Lower leg skin (tissue), 3 donors: Measurements from ENCODE around the gene HYLS1.

Experiments used
- CTCF ChIP-seq, 3 donors: fragments of 450-650 bp; IDR thresholded peaks; one replicate each; pipeline ENCODE4 v1.5.1; 2016; ENCODE audit warnings: antibody characterized with exemption in 3 of 3, mild to moderate bottlenecking in 3 of 3, moderate library complexity in 2 of 3
- POLR2A ChIP-seq, 2 donors: fragments of 450-650 bp; IDR thresholded peaks; one replicate each; pipeline ENCODE4 v1.6.1; 2016 to 2017; ENCODE audit warnings: antibody characterized with exemption in 2 of 2, mild to moderate bottlenecking in 1 of 2, moderate library complexity in 1 of 2

- no peak for TF ChIP-seq POLR2A (IDR thresholded peaks at IDR 0.05)
- TF ChIP-seq CTCF (IDR thresholded peaks at IDR 0.05), result no peak
Measured at GRCh38 chr11:125921042-125921441, 33.6 kb downstream of the HYLS1 start.
